GM19035 (cell line): ENCODE measurements around the gene FXR2.

Experiments used
- ATAC-seq: cut with Tn5 transposase; IDR thresholded peaks from one replicate; pipeline ENCODE4 v1.9.1; 2021; ENCODE audit not compliant: unreplicated experiment

FXR2 gene

DNA sequence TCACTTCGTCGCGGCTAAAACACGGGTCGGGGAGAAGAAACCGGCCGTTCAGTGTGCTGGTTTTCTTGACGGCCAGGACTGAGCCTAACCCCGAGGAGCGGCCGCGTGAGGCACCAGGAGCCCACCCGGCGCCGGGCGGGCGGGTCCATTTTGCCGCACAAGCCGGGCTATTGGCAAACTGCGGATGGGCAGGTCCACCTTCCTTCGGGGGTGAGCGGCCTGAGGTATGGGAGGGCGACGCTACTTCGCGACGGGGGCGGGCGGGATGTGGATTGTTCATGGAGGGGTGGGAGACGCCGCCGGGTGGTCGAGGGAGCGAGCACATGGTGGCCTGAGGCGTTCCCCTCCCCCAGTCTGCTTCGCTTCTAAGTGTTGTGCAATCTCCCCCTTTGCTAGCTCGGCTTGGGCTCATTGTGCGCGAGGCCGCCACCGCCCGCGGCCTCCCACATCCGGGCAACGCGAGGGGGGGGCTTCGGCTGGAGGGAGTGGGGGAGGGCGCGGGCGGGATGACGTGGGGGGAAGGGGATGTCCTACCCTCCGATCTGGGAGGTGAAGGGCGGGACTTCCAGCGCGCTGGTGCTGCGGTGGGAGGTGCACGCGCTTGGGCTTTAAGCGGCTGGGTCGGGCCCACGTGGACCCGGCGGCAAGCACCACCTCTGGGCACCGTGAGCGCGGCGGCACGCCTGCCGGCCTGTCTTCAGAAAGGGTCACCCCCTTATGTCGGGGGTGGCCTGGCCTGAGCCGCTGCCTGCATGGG, 41.2 kb downstream of the FXR2 start:
- ATAC-seq = peak; percentile 24

DNA sequence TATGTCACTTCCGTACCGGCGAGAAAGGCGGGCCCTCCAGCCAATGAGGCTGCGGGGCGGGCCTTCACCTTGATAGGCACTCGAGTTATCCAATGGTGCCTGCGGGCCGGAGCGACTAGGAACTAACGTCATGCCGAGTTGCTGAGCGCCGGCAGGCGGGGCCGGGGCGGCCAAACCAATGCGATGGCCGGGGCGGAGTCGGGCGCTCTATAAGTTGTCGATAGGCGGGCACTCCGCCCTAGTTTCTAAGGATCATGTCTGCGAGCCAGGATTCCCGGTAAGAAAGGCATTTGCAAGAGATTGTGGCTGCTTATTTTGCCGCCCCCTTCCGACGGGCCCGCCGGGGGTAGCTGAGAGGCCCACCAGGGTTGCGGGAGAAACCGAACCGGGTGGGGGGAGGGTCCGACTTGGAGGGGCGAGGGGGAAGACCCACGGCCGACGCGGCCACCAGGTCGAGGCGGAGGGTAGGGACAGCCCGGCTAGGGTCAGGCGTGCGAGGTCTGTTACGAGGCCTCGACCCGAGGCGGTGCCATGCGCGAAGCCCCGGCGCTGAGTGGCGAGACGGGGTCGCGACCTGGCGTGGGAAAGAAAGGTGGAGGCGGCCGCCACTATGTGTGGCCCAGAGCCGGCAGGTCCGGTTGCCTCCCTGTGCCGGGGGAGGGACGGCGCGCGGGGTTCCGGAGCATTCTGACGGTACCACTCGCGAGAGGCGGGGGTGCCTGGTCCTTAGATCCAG, 41.9 kb downstream of the FXR2 start:
- ATAC-seq = peak; percentile 88

GRCh38 chr17:7572338-7572587, 42.4 kb downstream of the FXR2 start:
- no peak for ATAC-seq

- ATAC-seq = no peak
Observed at GRCh38 chr17:7570351-7570750, 44.3 kb downstream of the FXR2 start.

GRCh38 chr17:7569571-7569970, 45.1 kb downstream of the FXR2 start:
- no peak for ATAC-seq

DNA sequence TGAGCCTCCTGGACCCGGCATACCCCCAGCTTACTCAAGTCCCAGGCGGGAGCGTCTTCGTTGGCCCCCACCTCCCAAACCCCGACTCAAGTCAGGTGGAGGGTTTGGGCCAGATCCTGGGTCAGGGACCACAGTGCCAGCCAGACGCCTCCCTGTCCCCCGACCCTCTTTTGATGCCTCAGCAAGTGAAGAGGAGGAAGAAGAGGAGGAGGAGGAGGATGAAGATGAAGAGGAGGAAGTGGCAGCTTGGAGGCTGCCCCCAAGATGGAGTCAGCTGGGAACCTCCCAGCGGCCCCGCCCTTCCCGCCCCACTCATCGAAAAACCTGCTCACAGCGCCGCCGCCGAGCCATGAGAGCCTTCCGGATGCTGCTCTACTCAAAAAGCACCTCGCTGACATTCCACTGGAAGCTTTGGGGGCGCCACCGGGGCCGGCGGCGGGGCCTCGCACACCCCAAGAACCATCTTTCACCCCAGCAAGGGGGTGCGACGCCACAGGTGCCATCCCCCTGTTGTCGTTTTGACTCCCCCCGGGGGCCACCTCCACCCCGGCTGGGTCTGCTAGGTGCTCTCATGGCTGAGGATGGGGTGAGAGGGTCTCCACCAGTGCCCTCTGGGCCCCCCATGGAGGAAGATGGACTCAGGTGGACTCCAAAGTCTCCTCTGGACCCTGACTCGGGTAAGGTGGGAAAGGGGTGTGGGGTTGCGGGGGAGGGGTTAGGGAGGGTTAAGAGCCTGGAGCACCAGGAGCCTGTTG, 51.4 kb downstream of the FXR2 start:
- no peak for ATAC-seq

DNA sequence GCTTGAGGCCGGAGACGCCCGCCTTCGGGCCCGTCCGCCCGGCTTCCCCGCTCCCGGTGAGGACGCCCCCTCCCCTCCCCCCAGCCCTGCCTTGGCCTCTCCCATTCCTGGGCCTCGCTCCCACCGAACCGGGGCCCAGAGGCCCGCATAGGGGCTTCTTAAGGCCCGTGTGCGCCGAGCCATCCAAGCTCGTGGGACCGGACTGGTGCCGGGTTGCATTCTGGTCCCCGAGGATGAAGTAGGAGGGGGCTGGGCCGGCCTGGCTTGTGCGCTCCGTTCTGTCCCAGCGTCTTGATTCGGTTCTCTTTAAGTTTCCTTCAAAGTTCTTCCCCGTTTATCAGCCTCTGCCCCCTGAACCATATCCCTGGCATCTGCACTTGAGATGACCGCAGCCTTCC, 52.5 kb downstream of the FXR2 start:
- ATAC-seq = peak; percentile 15

DNA sequence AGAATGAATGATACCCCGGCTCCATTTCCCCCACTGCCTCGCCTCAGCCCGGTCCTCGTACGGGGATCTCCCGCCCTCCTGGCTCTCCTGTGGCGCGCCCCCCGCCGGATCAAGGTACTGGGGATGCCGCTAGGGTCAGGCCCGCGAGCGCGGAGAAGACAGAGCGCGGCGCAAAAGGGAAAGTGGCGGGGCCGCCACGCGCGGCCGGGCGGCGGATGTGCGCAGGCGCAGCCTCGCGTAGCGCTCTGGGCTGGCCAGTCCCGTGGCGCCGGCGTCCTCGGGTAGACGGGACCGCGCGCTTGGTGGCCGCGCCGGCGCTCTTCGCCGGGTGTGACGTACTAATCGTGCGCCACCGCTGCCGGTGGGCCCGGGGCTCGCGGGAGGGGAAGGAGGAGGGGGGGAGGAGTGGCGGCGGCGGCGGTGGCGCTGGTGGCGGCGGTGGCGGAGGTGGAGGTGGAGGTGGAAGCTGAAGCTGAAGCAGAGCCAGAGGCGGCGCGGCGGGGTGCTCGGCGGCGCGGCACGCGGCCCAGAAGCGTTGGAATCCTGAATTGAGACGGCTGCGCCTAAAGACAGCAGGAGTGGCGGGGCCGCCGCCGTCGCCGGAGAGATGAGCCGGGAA, 53.0 kb downstream of the FXR2 start, which contains the start of gene SENP3:
Gene SENP3, plus strand, starts transcription at position 331 of the 619 bp plus-strand sequence. CDS start 1,158 bp downstream, outside the sequence.
- ATAC-seq = peak; percentile 66

DNA sequence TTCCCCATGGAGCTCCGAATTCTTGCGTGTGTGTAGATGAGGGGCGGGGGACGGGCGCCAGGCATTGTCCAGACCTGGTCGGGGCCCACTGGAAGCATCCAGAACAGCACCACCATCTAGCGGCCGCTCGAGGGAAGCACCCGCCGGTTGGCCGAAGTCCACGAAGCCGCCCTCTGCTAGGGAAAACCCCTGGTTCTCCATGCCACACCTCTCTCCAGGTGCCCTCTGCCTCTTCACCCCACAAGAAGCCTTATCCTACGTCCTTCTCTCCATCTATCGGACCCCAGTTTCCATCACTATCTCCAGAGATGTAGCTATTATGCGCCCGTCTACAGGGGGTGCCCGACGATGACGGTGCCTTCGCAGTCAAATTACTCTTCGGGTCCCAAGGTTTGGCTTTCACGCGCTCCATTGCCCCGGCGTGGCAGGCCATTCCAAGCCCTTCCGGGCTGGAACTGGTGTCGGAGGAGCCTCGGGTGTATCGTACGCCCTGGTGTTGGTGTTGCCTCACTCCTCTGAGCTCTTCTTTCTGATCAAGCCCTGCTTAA, 53.6 kb downstream of the FXR2 start:
- ATAC-seq = peak; percentile 65

DNA sequence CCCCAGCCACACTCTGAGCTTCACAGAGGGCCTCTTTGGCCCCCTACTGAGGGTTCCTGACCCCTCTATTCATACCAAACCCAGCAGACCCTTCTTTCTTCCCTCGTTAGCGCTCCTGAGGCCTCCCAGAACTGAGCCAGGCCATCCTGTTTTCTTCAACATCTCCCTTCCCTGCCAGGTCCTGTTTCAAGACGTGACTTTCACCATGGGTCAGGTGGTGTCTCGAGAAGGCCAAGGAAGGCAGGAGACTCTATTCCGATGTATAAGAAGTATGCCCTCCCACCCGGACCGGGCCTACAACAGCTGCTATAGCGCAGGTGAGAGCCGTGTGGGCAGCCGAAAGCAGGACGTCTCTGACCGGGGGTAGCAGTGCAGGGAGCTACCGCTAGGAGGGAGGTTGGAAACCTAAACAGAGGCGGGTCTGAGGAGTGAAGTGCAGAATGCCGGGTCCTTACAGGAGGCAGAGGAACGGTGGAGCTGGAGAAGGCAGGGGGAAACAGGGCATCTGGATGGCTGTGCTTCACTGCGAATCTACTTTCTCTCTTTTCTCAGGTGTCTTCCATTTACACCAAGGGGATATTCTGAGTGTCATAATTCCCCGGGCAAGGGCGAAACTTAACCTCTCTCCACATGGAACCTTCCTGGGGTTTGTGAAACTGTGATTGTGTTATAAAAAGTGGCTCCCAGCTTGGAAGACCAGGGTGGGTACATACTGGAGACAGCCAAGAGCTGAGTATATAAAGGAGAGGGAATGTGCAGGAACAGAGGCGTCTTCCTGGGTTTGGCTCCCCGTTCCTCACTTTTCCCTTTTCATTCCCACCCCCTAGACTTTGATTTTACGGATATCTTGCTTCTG, 54.3 kb downstream of the FXR2 start:
- no peak for ATAC-seq

- no peak for ATAC-seq
Observed at GRCh38 chr17:7559320-7560171, 55.2 kb downstream of the FXR2 start.

- no peak for ATAC-seq
Observed at GRCh38 chr17:7558544-7559319, 56.0 kb downstream of the FXR2 start, which contains the start of gene TNFSF13. Gene TNFSF13, plus strand, starts transcription at chr17:7558750. Its CDS starts 290 bp downstream, at chr17:7559040.

GRCh38 chr17:7557775-7558543, 56.7 kb downstream of the FXR2 start:
- ATAC-seq = no peak

GRCh38 chr17:7557147-7557764, 57.4 kb downstream of the FXR2 start:
- no peak for ATAC-seq

DNA sequence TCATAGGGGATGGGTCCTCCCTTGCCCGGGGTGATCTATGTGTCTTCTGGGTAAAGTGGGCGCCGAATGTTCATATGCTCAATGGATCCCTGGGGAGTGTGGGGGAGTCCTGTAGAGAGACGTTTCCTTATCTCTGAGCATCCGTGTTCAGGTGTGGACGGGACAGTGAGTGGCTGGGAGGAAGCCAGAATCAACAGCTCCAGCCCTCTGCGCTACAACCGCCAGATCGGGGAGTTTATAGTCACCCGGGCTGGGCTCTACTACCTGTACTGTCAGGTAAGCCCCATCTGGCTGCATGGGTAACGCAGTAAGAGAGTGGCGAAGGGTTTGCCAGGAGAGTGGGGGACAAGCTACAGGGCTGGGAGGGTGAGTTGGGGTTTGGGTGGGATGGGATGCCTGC, 58.1 kb downstream of the FXR2 start:
- ATAC-seq = no peak

- ATAC-seq = no peak
Observed at GRCh38 chr17:7555320-7555948, 59.3 kb downstream of the FXR2 start.

DNA sequence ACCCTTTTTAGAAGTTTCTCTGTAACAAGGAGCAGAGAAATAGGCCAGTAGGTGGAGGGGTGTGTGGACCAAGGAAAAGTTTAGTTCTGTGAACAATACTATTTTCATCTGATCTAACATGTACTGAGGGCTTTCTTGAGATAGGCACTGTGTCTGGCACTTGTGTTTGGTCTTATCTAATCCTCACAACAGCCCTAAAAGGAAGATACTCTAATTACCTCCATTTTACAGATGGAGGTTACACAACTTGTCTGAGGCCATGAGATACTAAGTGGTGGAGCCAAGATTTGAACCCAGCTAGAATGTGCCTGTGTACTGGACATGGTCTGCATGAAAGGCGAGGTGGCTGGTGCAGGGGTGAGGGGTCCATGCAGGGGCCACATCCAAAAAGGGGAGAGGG, 61.3 kb downstream of the FXR2 start:
- ATAC-seq = no peak
